ENCODE data around the gene CPNE8.

GRCh38 chr12:38926501-38926900, 21.1 kb upstream of the CPNE8 start:
- TF ChIP-seq, protein P1, sequence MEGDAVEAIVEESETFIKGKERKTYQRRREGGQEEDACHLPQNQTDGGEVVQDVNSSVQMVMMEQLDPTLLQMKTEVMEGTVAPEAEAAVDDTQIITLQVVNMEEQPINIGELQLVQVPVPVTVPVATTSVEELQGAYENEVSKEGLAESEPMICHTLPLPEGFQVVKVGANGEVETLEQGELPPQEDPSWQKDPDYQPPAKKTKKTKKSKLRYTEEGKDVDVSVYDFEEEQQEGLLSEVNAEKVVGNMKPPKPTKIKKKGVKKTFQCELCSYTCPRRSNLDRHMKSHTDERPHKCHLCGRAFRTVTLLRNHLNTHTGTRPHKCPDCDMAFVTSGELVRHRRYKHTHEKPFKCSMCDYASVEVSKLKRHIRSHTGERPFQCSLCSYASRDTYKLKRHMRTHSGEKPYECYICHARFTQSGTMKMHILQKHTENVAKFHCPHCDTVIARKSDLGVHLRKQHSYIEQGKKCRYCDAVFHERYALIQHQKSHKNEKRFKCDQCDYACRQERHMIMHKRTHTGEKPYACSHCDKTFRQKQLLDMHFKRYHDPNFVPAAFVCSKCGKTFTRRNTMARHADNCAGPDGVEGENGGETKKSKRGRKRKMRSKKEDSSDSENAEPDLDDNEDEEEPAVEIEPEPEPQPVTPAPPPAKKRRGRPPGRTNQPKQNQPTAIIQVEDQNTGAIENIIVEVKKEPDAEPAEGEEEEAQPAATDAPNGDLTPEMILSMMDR (IDR thresholded peaks at IDR 0.05), result no peak
- no peak for TF ChIP-seq EZH2 (IDR thresholded peaks at IDR 0.05; ENCODE audit: borderline replicate concordance, insufficient read depth, low read depth, low read length, poor library complexity, severe bottlenecking)

Data from B cell (primary cell).